ENCODE measurements around the gene C3orf20. TPM values are rescaled to one million over a fixed set of nuclear protein-coding genes. Genes with fewer than 3 reads are reported as not detected.

C3orf20 gene
- total RNA-seq, 1 donor from 2014 or later: 0.13 TPM

- Mint-ChIP-seq H3K36me3 (ENCODE audit: low read depth, unreplicated experiment) (peaks cover 59% of the 10 kb centered on the region), H3K27me3 (ENCODE audit: unreplicated experiment) (peaks cover 7% of the 10 kb centered on the region), H3K27ac (ENCODE audit: unreplicated experiment) (no peak overlapping the region), H3K9me3 (ENCODE audit: unreplicated experiment) (no peaks in the 10 kb centered on the region), H3K4me3 (ENCODE audit: unreplicated experiment) (peak overlapping the region; percentile 21), H3K4me1 (ENCODE audit: unreplicated experiment) (peaks cover 68% of the 10 kb centered on the region)
- TF ChIP-seq CTCF (IDR thresholded peaks at IDR 0.05; ENCODE audit: unreplicated experiment): no peak
- no peak for DNase-seq (ENCODE audit: low spot score)
Measured at GRCh38 chr3:14819671-14820070, 144.7 kb downstream of the C3orf20 start.

DNA sequence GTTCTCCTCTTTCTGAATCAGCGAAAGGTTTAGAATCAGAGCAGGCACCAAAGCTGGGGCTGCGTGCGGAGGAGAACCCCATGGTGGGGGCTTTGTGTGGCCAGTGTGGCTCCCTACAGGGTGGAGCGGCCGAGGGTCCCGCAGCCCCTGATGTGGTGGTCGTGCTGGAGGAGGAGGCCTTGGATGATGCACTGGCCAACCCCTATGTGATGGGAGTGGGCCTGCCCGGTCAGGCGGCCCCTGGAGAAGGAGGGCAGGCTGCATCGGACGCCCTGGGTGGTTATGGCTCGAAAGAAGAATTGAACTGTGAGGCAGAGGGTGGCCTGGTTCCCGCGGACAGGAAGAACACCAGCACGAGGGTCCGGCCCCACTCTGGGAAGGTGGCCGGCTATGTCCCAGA, 145.2 kb downstream of the C3orf20 start:
- no peak for DNase-seq (ENCODE audit: low spot score)
- H3K9me3 Mint-ChIP-seq (ENCODE audit: unreplicated experiment): no peaks in the 10 kb centered on the region
- peaks cover 63% of the 10 kb centered on the region for H3K4me1 Mint-ChIP-seq (ENCODE audit: unreplicated experiment)
- H3K27me3 Mint-ChIP-seq (ENCODE audit: unreplicated experiment): peaks cover 7% of the 10 kb centered on the region
- H3K27ac Mint-ChIP-seq (ENCODE audit: unreplicated experiment): no peak overlapping the region
- H3K4me3 Mint-ChIP-seq (ENCODE audit: unreplicated experiment): no peak overlapping the region
- no peak for TF ChIP-seq CTCF (IDR thresholded peaks at IDR 0.05; ENCODE audit: unreplicated experiment)
- H3K36me3 Mint-ChIP-seq (ENCODE audit: low read depth, unreplicated experiment): peaks cover 56% of the 10 kb centered on the region

DNA sequence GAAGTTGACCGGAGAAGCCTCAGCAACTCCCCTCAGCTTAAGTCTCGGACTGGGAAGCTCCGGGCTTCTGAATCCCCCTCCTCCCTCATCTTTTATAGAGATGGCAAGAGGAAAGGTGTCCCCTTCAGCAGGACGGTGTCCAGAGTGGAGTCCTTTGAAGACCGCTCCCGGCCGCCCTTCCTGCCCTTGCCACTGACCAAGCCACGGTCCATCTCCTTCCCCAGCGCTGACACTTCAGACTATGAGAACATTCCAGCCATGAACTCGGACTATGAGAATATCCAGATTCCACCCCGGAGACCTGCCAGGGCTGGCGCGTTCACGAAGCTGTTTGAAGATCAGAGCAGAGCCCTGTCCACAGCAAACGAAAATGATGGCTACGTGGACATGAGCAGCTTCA, 146.2 kb downstream of the C3orf20 start:
- H3K9me3 Mint-ChIP-seq (ENCODE audit: unreplicated experiment): no peaks in the 10 kb centered on the region

GRCh38 chr3:14822134-14822533, 147.2 kb downstream of the C3orf20 start:
- Mint-ChIP-seq H3K27me3 (ENCODE audit: unreplicated experiment) (peaks cover 7% of the 10 kb centered on the region), H3K27ac (ENCODE audit: unreplicated experiment) (no peak overlapping the region), H3K9me3 (ENCODE audit: unreplicated experiment) (no peaks in the 10 kb centered on the region), H3K4me3 (ENCODE audit: unreplicated experiment) (peak overlapping the region; percentile 51), H3K4me1 (ENCODE audit: unreplicated experiment) (peaks cover 61% of the 10 kb centered on the region), H3K36me3 (ENCODE audit: low read depth, unreplicated experiment) (peaks cover 58% of the 10 kb centered on the region)
- DNase-seq (ENCODE audit: low spot score): no peak
- no peak for TF ChIP-seq CTCF (IDR thresholded peaks at IDR 0.05; ENCODE audit: unreplicated experiment)

More for the DNA sequence above, 146.2 kb downstream of the C3orf20 start:
- Mint-ChIP-seq H3K36me3 (ENCODE audit: low read depth, unreplicated experiment) (peaks cover 57% of the 10 kb centered on the region), H3K27ac (ENCODE audit: unreplicated experiment) (no peak overlapping the region), H3K4me1 (ENCODE audit: unreplicated experiment) (peaks cover 60% of the 10 kb centered on the region), H3K4me3 (ENCODE audit: unreplicated experiment) (peak overlapping the region; percentile 72), H3K27me3 (ENCODE audit: unreplicated experiment) (peaks cover 7% of the 10 kb centered on the region)
- DNase-seq (ENCODE audit: low spot score): no peak
- TF ChIP-seq CTCF (IDR thresholded peaks at IDR 0.05; ENCODE audit: unreplicated experiment): no peak

Other genes with a start within 250 kb of the C3orf20 start
- 6.6 TPM for gene GRIP2, start 134.8 kb upstream of the C3orf20 start, total RNA-seq (ENCODE audit: unreplicated experiment)
- gene CCDC174, start 23.4 kb upstream of the C3orf20 start, total RNA-seq (ENCODE audit: unreplicated experiment): 22.9 TPM
- gene FGD5, start 143.8 kb downstream of the C3orf20 start, total RNA-seq (ENCODE audit: unreplicated experiment): 294 TPM